Measurements from ENCODE around the gene TPH2. TPM values are rescaled to one million over a fixed set of nuclear protein-coding genes. Genes with fewer than 3 reads are reported as not detected.

TPH2 gene
- total RNA-seq, 1 experiment from 2014 or later = not detected

- Histone ChIP-seq H3K9me2 (ENCODE audit: insufficient read depth) (no peaks in the 10 kb centered on the region), H3F3A (ENCODE audit: insufficient read depth, low read depth) (no peaks in the 10 kb centered on the region), H2AFZ (no peak overlapping the region), H3K27me3 (ENCODE audit: insufficient read depth, low read depth) (no peaks in the 10 kb centered on the region), H3K9me3 (ENCODE audit: insufficient read depth, low read depth) (no peaks in the 10 kb centered on the region), H3K4me3 (no peak overlapping the region), H4K20me1 (ENCODE audit: insufficient read depth) (no peaks in the 10 kb centered on the region), H3K79me2 (ENCODE audit: low read depth) (no peaks in the 10 kb centered on the region), H3K4me2 (no peak overlapping the region), H3K36me3 (ENCODE audit: low read depth) (no peaks in the 10 kb centered on the region), H3K27ac (no peak overlapping the region), H3K4me1 (replicated peaks; ENCODE audit: insufficient read depth) (no peaks in the 10 kb centered on the region)
- BruUV-seq (replicated peaks) = no TSS peak
- CTCF ChIA-PET = no interaction called here
- POLR2A ChIA-PET (ENCODE audit: unreplicated experiment) = no interaction called here
- intact Hi-C loops (cut with micrococcal nuclease; ENCODE audit: unreplicated experiment) = no loop called here
- TF ChIP-seq CTCF (conservative IDR thresholded peaks at IDR 0.05) = no peak
- TF ChIP-seq EZH2 (IDR thresholded peaks at IDR 0.05; ENCODE audit: low read depth) = no peak
- no peak for DNase-seq
Observed at GRCh38 chr12:71972441-71973074, 33.9 kb downstream of the TPH2 start.

- Histone ChIP-seq H3K4me3 (no peak overlapping the region), H3F3A (ENCODE audit: insufficient read depth, low read depth) (no peaks in the 10 kb centered on the region), H3K27me3 (ENCODE audit: insufficient read depth, low read depth) (no peaks in the 10 kb centered on the region), H3K9me3 (ENCODE audit: insufficient read depth, low read depth) (no peaks in the 10 kb centered on the region), H3K27ac (no peak overlapping the region), H3K9me2 (ENCODE audit: insufficient read depth) (no peaks in the 10 kb centered on the region), H2AFZ (no peak overlapping the region), H3K36me3 (ENCODE audit: low read depth) (no peaks in the 10 kb centered on the region), H3K79me2 (ENCODE audit: low read depth) (no peaks in the 10 kb centered on the region), H3K4me2 (no peak overlapping the region), H3K4me1 (replicated peaks; ENCODE audit: insufficient read depth) (no peaks in the 10 kb centered on the region), H4K20me1 (ENCODE audit: insufficient read depth) (no peaks in the 10 kb centered on the region)
- ChIA-PET CTCF (no interaction called here), POLR2A (ENCODE audit: unreplicated experiment) (no interaction called here)
- BruUV-seq (replicated peaks) = no TSS peak
- no peak for DNase-seq
- intact Hi-C loops (cut with micrococcal nuclease; ENCODE audit: unreplicated experiment) = no loop called here
- TF ChIP-seq EZH2 (IDR thresholded peaks at IDR 0.05; ENCODE audit: low read depth) (no peak), CTCF (conservative IDR thresholded peaks at IDR 0.05) (no peak)
Observed at GRCh38 chr12:71973687-71974086, 35.0 kb downstream of the TPH2 start.

- no TSS peak for BruUV-seq (replicated peaks)
- no peak for DNase-seq
- POLR2A ChIA-PET (ENCODE audit: unreplicated experiment) = interaction anchor here (0.7 kb wide), 1 partner anchor 12 kb away, joined by 3 read pairs; no protein-coding TSS in a partner anchor
- Histone ChIP-seq H3K4me3 (no peak overlapping the region), H3K27me3 (ENCODE audit: insufficient read depth, low read depth) (no peaks in the 10 kb centered on the region), H3K79me2 (ENCODE audit: low read depth) (no peaks in the 10 kb centered on the region), H3K9me3 (ENCODE audit: insufficient read depth, low read depth) (no peaks in the 10 kb centered on the region), H3K9me2 (ENCODE audit: insufficient read depth) (no peaks in the 10 kb centered on the region), H3K4me2 (no peak overlapping the region), H3K27ac (no peak overlapping the region), H3K4me1 (replicated peaks; ENCODE audit: insufficient read depth) (no peaks in the 10 kb centered on the region), H3F3A (ENCODE audit: insufficient read depth, low read depth) (no peaks in the 10 kb centered on the region), H2AFZ (no peak overlapping the region), H3K36me3 (ENCODE audit: low read depth) (no peaks in the 10 kb centered on the region), H4K20me1 (ENCODE audit: insufficient read depth) (no peaks in the 10 kb centered on the region)
- CTCF ChIA-PET = no interaction called here
- TF ChIP-seq CTCF (conservative IDR thresholded peaks at IDR 0.05) (no peak), EZH2 (IDR thresholded peaks at IDR 0.05; ENCODE audit: low read depth) (no peak)
- intact Hi-C loops (cut with micrococcal nuclease; ENCODE audit: unreplicated experiment) = no loop called here
Observed at GRCh38 chr12:71980538-71980937, 41.9 kb downstream of the TPH2 start.

Data from PC-9 (cell line).